Astrocyte of the cerebellum (primary cell): Measurements from ENCODE around the gene PALLD.

Experiments
- DNase-seq: peaks from one replicate; pipeline ENCODE4 v3.0.0-alpha.2; 2011; ENCODE audit warnings: low read depth
- H3K4me3 ChIP-seq: 2 replicates; pipeline ENCODE4 v1.5.1; 2011; ENCODE audit warnings: mild to moderate bottlenecking, low read depth, low read length, moderate library complexity
- in situ Hi-C: cut with HindIII; loops from 2 replicates; pipeline ENCODE4 v1.10.0; 2017; ENCODE audit warnings: low sequenced_read_pairs
- TF ChIP-seq, protein P1 (sequence below): IDR thresholded peaks from 2 replicates; pipeline ENCODE4 v1.5.1; 2012; ENCODE audit warnings: low read length, low read depth, moderate library complexity, mild to moderate bottlenecking; ENCODE audit errors: missing control alignments

Gene PALLD

GRCh38 chr4:168529257-168529656 lies 32.4 kb downstream of the PALLD start:
- in situ Hi-C loops, result no loop called here
- H3K4me3 ChIP-seq, result no peak overlapping the region
- TF ChIP-seq, protein P1, sequence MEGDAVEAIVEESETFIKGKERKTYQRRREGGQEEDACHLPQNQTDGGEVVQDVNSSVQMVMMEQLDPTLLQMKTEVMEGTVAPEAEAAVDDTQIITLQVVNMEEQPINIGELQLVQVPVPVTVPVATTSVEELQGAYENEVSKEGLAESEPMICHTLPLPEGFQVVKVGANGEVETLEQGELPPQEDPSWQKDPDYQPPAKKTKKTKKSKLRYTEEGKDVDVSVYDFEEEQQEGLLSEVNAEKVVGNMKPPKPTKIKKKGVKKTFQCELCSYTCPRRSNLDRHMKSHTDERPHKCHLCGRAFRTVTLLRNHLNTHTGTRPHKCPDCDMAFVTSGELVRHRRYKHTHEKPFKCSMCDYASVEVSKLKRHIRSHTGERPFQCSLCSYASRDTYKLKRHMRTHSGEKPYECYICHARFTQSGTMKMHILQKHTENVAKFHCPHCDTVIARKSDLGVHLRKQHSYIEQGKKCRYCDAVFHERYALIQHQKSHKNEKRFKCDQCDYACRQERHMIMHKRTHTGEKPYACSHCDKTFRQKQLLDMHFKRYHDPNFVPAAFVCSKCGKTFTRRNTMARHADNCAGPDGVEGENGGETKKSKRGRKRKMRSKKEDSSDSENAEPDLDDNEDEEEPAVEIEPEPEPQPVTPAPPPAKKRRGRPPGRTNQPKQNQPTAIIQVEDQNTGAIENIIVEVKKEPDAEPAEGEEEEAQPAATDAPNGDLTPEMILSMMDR, result no peak
- DNase-seq, result no peak

GRCh38 chr4:168531305-168531704 lies 34.5 kb downstream of the PALLD start:
- in situ Hi-C loops, result no loop called here
- TF ChIP-seq, protein P1, result no peak
- no peak for DNase-seq
- H3K4me3 ChIP-seq, result no peak overlapping the region

- TF ChIP-seq, protein P1, result no peak
- no peak for DNase-seq
- in situ Hi-C loops, result no loop called here
These were observed 37.7 kb downstream of the PALLD start for GRCh38 chr4:168534535-168534934.

GRCh38 chr4:168535689-168536088 lies 38.8 kb downstream of the PALLD start:
- H3K4me3 ChIP-seq, result no peak overlapping the region
- TF ChIP-seq, protein P1, result no peak
- in situ Hi-C loops, result no loop called here
- DNase-seq, result no peak

More at GRCh38 chr4:168534535-168534934, 37.7 kb downstream of the PALLD start:
- H3K4me3 ChIP-seq, result no peak overlapping the region

DNA sequence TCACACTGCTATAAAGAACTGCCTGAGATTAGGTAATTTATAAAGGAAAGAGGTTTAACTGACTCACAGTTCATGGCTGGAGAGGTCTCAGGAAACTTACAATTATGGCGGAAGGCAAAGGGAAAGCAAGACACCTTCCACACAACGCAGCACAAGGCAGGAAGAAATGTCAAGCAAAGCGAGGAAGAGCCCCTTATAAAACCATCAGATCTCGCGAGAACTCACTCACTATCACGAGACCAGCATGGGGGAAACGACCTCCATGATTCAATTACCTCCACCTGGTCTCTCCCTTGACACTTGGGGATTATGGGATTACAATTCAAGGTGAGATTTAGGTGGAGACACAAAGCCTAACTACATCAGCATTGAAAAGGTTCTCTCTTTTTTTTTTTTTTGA lies 39.6 kb downstream of the PALLD start:
- in situ Hi-C loops, result no loop called here
- H3K4me3 ChIP-seq, result no peak overlapping the region
- no peak for DNase-seq
- TF ChIP-seq, protein P1, result no peak

DNA sequence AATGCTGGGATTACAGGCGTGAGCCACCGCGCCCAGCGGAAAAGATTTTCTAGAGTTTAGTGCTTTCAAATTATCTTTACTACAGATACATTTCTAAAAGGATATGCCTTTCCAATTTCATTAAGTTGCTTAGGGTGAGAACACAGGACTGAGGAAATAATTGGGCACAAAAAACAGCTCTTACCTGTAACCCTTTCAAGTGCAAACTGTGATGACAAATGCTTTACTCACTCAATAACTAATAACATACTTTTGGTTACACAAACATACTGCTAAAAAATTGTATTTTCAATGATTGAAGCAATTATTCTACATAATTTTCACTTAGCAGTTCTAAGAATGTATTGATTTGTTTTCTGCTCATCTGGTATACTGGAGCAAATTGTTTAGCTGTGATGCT lies 40.2 kb downstream of the PALLD start:
- TF ChIP-seq, protein P1, result no peak
- in situ Hi-C loops, result no loop called here
- DNase-seq, result no peak
- no peak overlapping the region for H3K4me3 ChIP-seq

- TF ChIP-seq, protein P1, result no peak
- no peak overlapping the region for H3K4me3 ChIP-seq
- DNase-seq, result no peak
- in situ Hi-C loops, result no loop called here
These were observed 40.7 kb downstream of the PALLD start for GRCh38 chr4:168537571-168537970.
